Astrocyte (in vitro differentiated cells and primary cell): Measurements from ENCODE around the gene MAST2. TPM values are rescaled to one million over a fixed set of nuclear protein-coding genes. Genes with fewer than 3 reads are reported as not detected.

Experiments used
- DNase-seq: peaks from one replicate; pipeline ENCODE4 v3.0.0-alpha.2; 2010; ENCODE audit warnings: low read depth
- FAIRE-seq: peaks from 2 replicates; lab custom pipeline; 2011; peaks lifted over from hg19 to GRCh38; lab: Jason Lieb, UNC
- H2AFZ ChIP-seq: 2 replicates; pipeline ENCODE4 v1.6.0; 2012; ENCODE audit warnings: low read depth, low read length, inconsistent platforms
- H3K27ac ChIP-seq: 2 replicates; pipeline ENCODE4 v1.5.1; 2011; ENCODE audit warnings: low read depth, low read length, inconsistent platforms
- H3K27me3 ChIP-seq: 2 replicates; pipeline ENCODE4 v1.6.0; 2011; ENCODE audit warnings: low read length, inconsistent platforms; ENCODE audit not compliant: insufficient read depth
- H3K36me3 ChIP-seq: 2 replicates; pipeline ENCODE4 v1.5.1; 2011; ENCODE audit warnings: low read length, inconsistent platforms; ENCODE audit not compliant: insufficient read depth
- H3K4me1 ChIP-seq: 2 replicates; pipeline ENCODE4 v1.5.1; 2011; ENCODE audit warnings: low read length, inconsistent platforms; ENCODE audit not compliant: insufficient read depth
- H3K4me2 ChIP-seq: 2 replicates; pipeline ENCODE4 v1.6.0; 2012; ENCODE audit warnings: low read length, inconsistent platforms
- H3K4me3 ChIP-seq: 2 replicates; pipeline ENCODE4 v1.5.1; 2011; ENCODE audit warnings: low read depth, mild to moderate bottlenecking, low read length, inconsistent platforms; ENCODE audit not compliant: insufficient read depth
- H3K79me2 ChIP-seq: 2 replicates; pipeline ENCODE4 v1.6.0; 2012; ENCODE audit warnings: mild to moderate bottlenecking, low read length, inconsistent platforms; ENCODE audit not compliant: insufficient read depth
- H3K9ac ChIP-seq: 2 replicates; pipeline ENCODE4 v1.6.0; 2012; ENCODE audit warnings: mild to moderate bottlenecking, low read length, inconsistent platforms
- H3K9me3 ChIP-seq: 2 replicates; pipeline ENCODE4 v1.5.1; 2012; ENCODE audit warnings: low read depth, mild to moderate bottlenecking, low read length, inconsistent platforms; ENCODE audit not compliant: insufficient read depth
- H4K20me1 ChIP-seq: 2 replicates; pipeline ENCODE4 v1.6.0; 2012; ENCODE audit warnings: low read length, inconsistent platforms; ENCODE audit not compliant: insufficient read depth
- H3K27ac Mint-ChIP-seq: one replicate; pipeline ENCODE4 v1.8.0; 2021; ENCODE audit warnings: mild to moderate bottlenecking, mixed read lengths; ENCODE audit not compliant: unreplicated experiment
- H3K27me3 Mint-ChIP-seq: one replicate; pipeline ENCODE4 v1.8.0; 2021; ENCODE audit warnings: low read depth, mixed read lengths; ENCODE audit not compliant: unreplicated experiment
- H3K36me3 Mint-ChIP-seq: one replicate; pipeline ENCODE4 v1.8.0; 2021; ENCODE audit warnings: low read depth, mixed read lengths; ENCODE audit not compliant: unreplicated experiment
- H3K4me1 Mint-ChIP-seq: one replicate; pipeline ENCODE4 v1.8.0; 2021; ENCODE audit warnings: low read depth, mixed read lengths; ENCODE audit not compliant: unreplicated experiment
- H3K4me3 Mint-ChIP-seq: one replicate; pipeline ENCODE4 v1.8.0; 2021; ENCODE audit warnings: mild to moderate bottlenecking, moderate library complexity, mixed read lengths; ENCODE audit not compliant: unreplicated experiment
- H3K9me3 Mint-ChIP-seq: one replicate; pipeline ENCODE4 v1.8.0; 2021; ENCODE audit warnings: mild to moderate bottlenecking, mixed read lengths; ENCODE audit not compliant: unreplicated experiment
- EZH2 ChIP-seq: IDR thresholded peaks from 2 replicates; pipeline ENCODE4 v1.6.1; 2012; ENCODE audit warnings: mild to moderate bottlenecking, low read length, inconsistent platforms; ENCODE audit not compliant: insufficient read depth
- total RNA-seq: library from RNA; stranded (reverse); gene quantifications from 2 replicates; pipeline ENCODE4 v1.2.1, GENCODE V29; 2021
- TF ChIP-seq, protein P1 (sequence below): IDR thresholded peaks from 2 replicates; pipeline ENCODE4 v1.5.1; 2011; ENCODE audit warnings: low read depth, mild to moderate bottlenecking, inconsistent platforms, low read length, moderate library complexity; ENCODE audit not compliant: insufficient read depth

MAST2 gene
- total RNA-seq, 1 donor from 2014 or later, result 41.0 TPM

DNA sequence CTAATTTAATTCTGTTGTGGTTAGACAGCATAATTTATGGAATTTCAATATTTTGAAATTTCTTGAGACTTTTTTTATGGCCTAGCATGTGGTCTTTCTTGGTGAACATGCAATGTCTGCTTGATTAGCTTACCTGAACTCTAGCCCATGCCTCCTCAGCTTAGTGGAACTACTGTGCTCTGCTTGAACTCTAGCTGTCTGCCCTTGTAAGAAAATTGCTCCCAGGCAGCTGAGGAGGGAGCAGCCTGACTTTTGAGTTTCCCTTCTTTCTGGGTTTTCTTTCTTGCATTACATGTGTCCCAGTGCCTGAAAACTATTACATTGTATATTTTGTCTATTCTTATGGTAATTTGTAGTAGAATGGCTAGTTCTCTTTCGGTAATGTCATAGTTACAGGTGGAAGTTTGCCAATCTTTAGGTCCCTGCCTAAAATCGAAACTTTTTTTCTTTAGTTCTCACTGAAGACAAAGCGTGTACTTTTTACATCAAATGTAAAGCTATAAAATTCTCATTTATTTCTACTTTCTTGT is 105.3 kb downstream of the MAST2 start:
- TF ChIP-seq EZH2, result no peak
- TF ChIP-seq, protein P1, sequence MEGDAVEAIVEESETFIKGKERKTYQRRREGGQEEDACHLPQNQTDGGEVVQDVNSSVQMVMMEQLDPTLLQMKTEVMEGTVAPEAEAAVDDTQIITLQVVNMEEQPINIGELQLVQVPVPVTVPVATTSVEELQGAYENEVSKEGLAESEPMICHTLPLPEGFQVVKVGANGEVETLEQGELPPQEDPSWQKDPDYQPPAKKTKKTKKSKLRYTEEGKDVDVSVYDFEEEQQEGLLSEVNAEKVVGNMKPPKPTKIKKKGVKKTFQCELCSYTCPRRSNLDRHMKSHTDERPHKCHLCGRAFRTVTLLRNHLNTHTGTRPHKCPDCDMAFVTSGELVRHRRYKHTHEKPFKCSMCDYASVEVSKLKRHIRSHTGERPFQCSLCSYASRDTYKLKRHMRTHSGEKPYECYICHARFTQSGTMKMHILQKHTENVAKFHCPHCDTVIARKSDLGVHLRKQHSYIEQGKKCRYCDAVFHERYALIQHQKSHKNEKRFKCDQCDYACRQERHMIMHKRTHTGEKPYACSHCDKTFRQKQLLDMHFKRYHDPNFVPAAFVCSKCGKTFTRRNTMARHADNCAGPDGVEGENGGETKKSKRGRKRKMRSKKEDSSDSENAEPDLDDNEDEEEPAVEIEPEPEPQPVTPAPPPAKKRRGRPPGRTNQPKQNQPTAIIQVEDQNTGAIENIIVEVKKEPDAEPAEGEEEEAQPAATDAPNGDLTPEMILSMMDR, result no peak
- Histone ChIP-seq H3K36me3 (no peaks in the 10 kb centered on the region), H3K4me1 (peaks cover 10% of the 10 kb centered on the region), H3K79me2 (peaks cover 23% of the 10 kb centered on the region), H3K9me3 (no peaks in the 10 kb centered on the region), H3K4me3 (no peak overlapping the region), H3K27me3 (no peaks in the 10 kb centered on the region), H3K9ac (no peak overlapping the region), H3K4me2 (no peak overlapping the region), H4K20me1 (peaks cover 4% of the 10 kb centered on the region), H2AFZ (no peak overlapping the region), H3K27ac (no peak overlapping the region)
- FAIRE-seq (no peak), DNase-seq (no peak)
- no peaks in the 10 kb centered on the region for H3K9me3 Mint-ChIP-seq
- H3K4me3 Mint-ChIP-seq, result no peak overlapping the region
- no peaks in the 10 kb centered on the region for H3K27me3 Mint-ChIP-seq
- H3K4me1 Mint-ChIP-seq, result peaks cover 14% of the 10 kb centered on the region
- no peaks in the 10 kb centered on the region for H3K36me3 Mint-ChIP-seq
- H3K27ac Mint-ChIP-seq, result no peak overlapping the region

DNA sequence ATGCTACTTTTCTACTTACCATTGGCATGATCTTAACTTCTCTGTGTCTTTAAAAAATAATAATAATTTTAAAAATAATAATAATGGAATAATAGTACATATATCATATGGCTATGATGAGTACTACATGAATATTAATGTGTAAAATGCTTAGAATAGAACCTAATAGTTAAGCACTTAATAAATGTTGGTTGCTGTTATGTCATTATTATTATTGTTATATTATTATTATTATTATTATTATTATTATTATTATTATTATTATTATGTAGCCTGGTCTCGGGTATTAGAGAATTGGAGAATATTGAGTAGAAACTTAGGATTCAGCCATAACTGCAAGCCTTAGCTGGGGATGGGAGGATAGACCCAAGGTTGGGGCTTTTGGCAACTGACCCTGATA is 108.2 kb downstream of the MAST2 start:
- no peaks in the 10 kb centered on the region for H3K27me3 Mint-ChIP-seq
- H3K9ac ChIP-seq, result no peak overlapping the region
- no peak overlapping the region for H3K4me3 ChIP-seq
- H4K20me1 ChIP-seq, result peaks cover 4% of the 10 kb centered on the region
- H3K79me2 ChIP-seq, result peaks cover 14% of the 10 kb centered on the region
- no peaks in the 10 kb centered on the region for H3K9me3 Mint-ChIP-seq
- no peak overlapping the region for H2AFZ ChIP-seq
- H3K4me2 ChIP-seq, result no peak overlapping the region
- no peak for TF ChIP-seq EZH2
- TF ChIP-seq, protein P1, result no peak
- H3K27ac Mint-ChIP-seq, result no peak overlapping the region
- no peaks in the 10 kb centered on the region for H3K27me3 ChIP-seq
- H3K36me3 Mint-ChIP-seq, result no peaks in the 10 kb centered on the region
- DNase-seq, result no peak
- H3K36me3 ChIP-seq, result no peaks in the 10 kb centered on the region
- FAIRE-seq, result no peak
- H3K27ac ChIP-seq, result no peak overlapping the region
- peaks cover 26% of the 10 kb centered on the region for H3K4me1 Mint-ChIP-seq
- peaks cover 17% of the 10 kb centered on the region for H3K4me1 ChIP-seq
- H3K9me3 ChIP-seq, result no peaks in the 10 kb centered on the region
- H3K4me3 Mint-ChIP-seq, result no peak overlapping the region

DNA sequence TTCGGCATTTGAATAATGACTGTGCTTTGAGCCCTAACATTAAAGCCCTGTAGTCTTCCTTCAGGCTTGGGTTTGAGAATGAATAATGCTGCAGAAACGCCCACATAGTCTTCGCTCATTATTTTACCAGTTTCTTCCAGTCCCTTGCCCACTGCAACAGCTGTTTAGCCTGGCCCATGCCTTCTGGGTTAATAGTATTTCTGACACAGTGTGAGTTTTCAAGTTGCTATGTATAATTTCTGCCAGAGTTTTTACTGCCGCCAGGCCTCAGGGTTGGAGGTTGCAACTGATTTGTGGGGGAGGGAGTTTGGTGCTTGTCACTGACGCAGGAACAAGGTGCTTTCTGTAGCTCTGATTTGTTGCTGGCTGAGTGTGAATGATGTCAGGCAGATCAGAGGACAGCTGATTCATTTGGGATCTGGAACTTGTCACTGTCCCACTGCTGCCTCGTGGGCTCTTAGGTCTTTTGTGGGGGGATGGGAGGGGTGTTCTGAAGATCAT is 109.8 kb downstream of the MAST2 start:
- Histone ChIP-seq H4K20me1 (no peaks in the 10 kb centered on the region), H3K4me1 (peaks cover 17% of the 10 kb centered on the region), H3K9ac (peak overlapping the region; percentile 56), H2AFZ (no peak overlapping the region), H3K36me3 (no peaks in the 10 kb centered on the region), H3K27me3 (no peaks in the 10 kb centered on the region), H3K4me2 (peak overlapping the region; percentile 55), H3K27ac (peak overlapping the region; percentile 75), H3K9me3 (no peaks in the 10 kb centered on the region), H3K79me2 (peaks cover 12% of the 10 kb centered on the region), H3K4me3 (peak overlapping the region; percentile 1)
- Mint-ChIP-seq H3K27me3 (no peaks in the 10 kb centered on the region), H3K4me3 (peak overlapping the region; percentile 23), H3K36me3 (peaks cover 5% of the 10 kb centered on the region), H3K27ac (peak overlapping the region; percentile 92), H3K9me3 (no peaks in the 10 kb centered on the region), H3K4me1 (peaks cover 26% of the 10 kb centered on the region)
- peak; percentile 54 for FAIRE-seq
- DNase-seq, result peak; percentile 98
- TF ChIP-seq EZH2, result no peak
- TF ChIP-seq, protein P1, result no peak
